ENCODE measurements around the gene ITIH3.

GRCh38 chr3:52830535-52831258 is 36.1 kb downstream of the ITIH3 start, which contains the start of gene ITIH4:
- TF ChIP-seq CTCF (IDR thresholded peaks at IDR 0.05) (no peak), SP1 (CRISPR knock-in tag; conservative IDR thresholded peaks at IDR 0.05) (no peak), ATF6 (CRISPR knock-in tag; IDR thresholded peaks at IDR 0.05) (no peak), STAT6 (CRISPR knock-in tag; conservative IDR thresholded peaks at IDR 0.05; ENCODE audit: low read depth) (no peak), NR2C2 (CRISPR knock-in tag; IDR thresholded peaks at IDR 0.05) (no peak)

Data from WTC11 (cell line).